Left ventricle myocardium inferior (tissue), 1 donor: ENCODE results near the gene ATP13A2. TPM values are rescaled to one million over a fixed set of nuclear protein-coding genes. Genes with fewer than 3 reads are reported as not detected.
A peak's percentile ranks its signal among the peaks of the same experiment; 100 is the strongest.

Source experiments
- DNase-seq: peaks from one replicate; pipeline ENCODE4 v3.0.0-alpha.2; 2020
- H3K27ac ChIP-seq: fragments of 200-600 bp; replicated peaks from 2 replicates; pipeline ENCODE4 v1.8.0; 2021
- H3K27me3 ChIP-seq: fragments of 200-600 bp; 2 replicates; pipeline ENCODE4 v1.8.0; 2021; ENCODE audit warnings: low read depth
- H3K36me3 ChIP-seq: fragments of 200-600 bp; 2 replicates; pipeline ENCODE4 v1.8.0; 2021
- H3K4me1 ChIP-seq: fragments of 200-600 bp; 2 replicates; pipeline ENCODE4 v1.8.0; 2021
- H3K4me3 ChIP-seq: fragments of 200-600 bp; 2 replicates; pipeline ENCODE4 v1.8.0; 2021; ENCODE audit warnings: mild to moderate bottlenecking, moderate library complexity
- H3K9me3 ChIP-seq: fragments of 200-600 bp; replicated peaks from 2 replicates; pipeline ENCODE4 v1.8.0; 2021
- intact Hi-C: fragments of 100-400 bp; cut with micrococcal nuclease; formaldehyde crosslinking; loops from one replicate; pipeline ENCODE4 v1.11.0; 2022
- total RNA-seq: library from RNA; stranded (reverse); fragmentation: NEBNext Ultra II Directional; extraction: Animal tissue kit (Norgen Biotek cat#: 25700); gene quantifications from one replicate; pipeline ENCODE4 v1.2.1, GENCODE V29; 2021
- TF ChIP-seq, protein P1 (sequence below): fragments of 200-600 bp; IDR thresholded peaks from 2 replicates; pipeline ENCODE4 v1.8.0; 2021; ENCODE audit warnings: antibody characterized with exemption, mild to moderate bottlenecking, borderline replicate concordance
- donor health status: DM: no; HTN: yes; CAD: no; lungs with severe emphysema.

Gene ATP13A2
- total RNA-seq, 1 donor from 2014 or later = 11.2 TPM

DNA sequence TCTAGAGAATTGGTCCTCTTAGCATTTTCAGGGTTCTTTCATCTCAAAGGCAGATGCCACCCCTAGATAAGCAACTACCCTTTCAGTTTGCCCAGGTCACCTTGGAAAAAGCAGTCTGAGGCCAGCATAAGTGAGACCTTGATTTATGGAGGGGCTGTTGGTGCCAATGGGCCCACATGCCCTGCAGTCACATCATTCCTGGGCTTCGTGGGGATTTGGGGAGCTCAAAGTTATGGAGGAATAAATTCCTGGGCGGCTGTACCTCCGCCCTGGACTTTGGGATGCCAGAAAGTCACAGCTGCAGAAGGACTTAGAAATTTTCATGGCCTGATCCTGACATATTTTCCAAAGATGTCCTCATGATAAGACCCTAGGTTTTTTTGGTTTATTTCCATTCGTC lies 44.8 kb upstream of the ATP13A2 start:
- H3K27ac ChIP-seq = no peak overlapping the region
- intact Hi-C loops = loop anchor here (2.0 kb wide), 1 partner anchor 180 kb away; no protein-coding TSS in a partner anchor

GRCh38 chr1:17055801-17056200 lies 44.1 kb upstream of the ATP13A2 start:
- Histone ChIP-seq H3K27me3 (peaks cover 14% of the 10 kb centered on the region), H3K4me3 (no peak overlapping the region), H3K27ac (no peak overlapping the region), H3K36me3 (peaks cover 4% of the 10 kb centered on the region), H3K9me3 (no peaks in the 10 kb centered on the region), H3K4me1 (peaks cover 34% of the 10 kb centered on the region)
- no peak for DNase-seq
- intact Hi-C loops = loop anchor here (2.0 kb wide), 1 partner anchor 181 kb away; no protein-coding TSS in a partner anchor
- TF ChIP-seq, protein P1, sequence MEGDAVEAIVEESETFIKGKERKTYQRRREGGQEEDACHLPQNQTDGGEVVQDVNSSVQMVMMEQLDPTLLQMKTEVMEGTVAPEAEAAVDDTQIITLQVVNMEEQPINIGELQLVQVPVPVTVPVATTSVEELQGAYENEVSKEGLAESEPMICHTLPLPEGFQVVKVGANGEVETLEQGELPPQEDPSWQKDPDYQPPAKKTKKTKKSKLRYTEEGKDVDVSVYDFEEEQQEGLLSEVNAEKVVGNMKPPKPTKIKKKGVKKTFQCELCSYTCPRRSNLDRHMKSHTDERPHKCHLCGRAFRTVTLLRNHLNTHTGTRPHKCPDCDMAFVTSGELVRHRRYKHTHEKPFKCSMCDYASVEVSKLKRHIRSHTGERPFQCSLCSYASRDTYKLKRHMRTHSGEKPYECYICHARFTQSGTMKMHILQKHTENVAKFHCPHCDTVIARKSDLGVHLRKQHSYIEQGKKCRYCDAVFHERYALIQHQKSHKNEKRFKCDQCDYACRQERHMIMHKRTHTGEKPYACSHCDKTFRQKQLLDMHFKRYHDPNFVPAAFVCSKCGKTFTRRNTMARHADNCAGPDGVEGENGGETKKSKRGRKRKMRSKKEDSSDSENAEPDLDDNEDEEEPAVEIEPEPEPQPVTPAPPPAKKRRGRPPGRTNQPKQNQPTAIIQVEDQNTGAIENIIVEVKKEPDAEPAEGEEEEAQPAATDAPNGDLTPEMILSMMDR = no peak

More for the DNA sequence above, 44.8 kb upstream of the ATP13A2 start:
- no peak for DNase-seq
- no peak overlapping the region for H3K4me3 ChIP-seq
- H3K27me3 ChIP-seq = peaks cover 14% of the 10 kb centered on the region
- H3K9me3 ChIP-seq = no peaks in the 10 kb centered on the region
- H3K36me3 ChIP-seq = no peaks in the 10 kb centered on the region
- TF ChIP-seq, protein P1 = no peak
- H3K4me1 ChIP-seq = peaks cover 32% of the 10 kb centered on the region

- peak; percentile 98 for DNase-seq
- peak within 1 kb of the TSS; percentile 93 for H3K27ac ChIP-seq
- TF ChIP-seq, protein P1 = no peak
- peak within 1 kb of the TSS; percentile 85 for H3K4me3 ChIP-seq
- intact Hi-C loops = no loop called here
- peaks cover 43% of the 10 kb centered on the region for H3K4me1 ChIP-seq
- peaks cover 18% of the 10 kb centered on the region for H3K36me3 ChIP-seq
- H3K9me3 ChIP-seq = no peaks in the 10 kb centered on the region
- peaks cover 14% of the 10 kb centered on the region for H3K27me3 ChIP-seq
Measured at GRCh38 chr1:17053685-17054410, 42.1 kb upstream of the ATP13A2 start, which contains the start of gene SDHB. Gene SDHB (minus strand): TSS chr1:17054032. CDS start chr1:17054019, 13 bp downstream.

GRCh38 chr1:17053086-17053684 lies 41.5 kb upstream of the ATP13A2 start:
- Histone ChIP-seq H3K36me3 (peaks cover 18% of the 10 kb centered on the region), H3K9me3 (no peaks in the 10 kb centered on the region), H3K27me3 (peaks cover 8% of the 10 kb centered on the region), H3K27ac (peak overlapping the region; percentile 93), H3K4me1 (peaks cover 50% of the 10 kb centered on the region), H3K4me3 (peak overlapping the region; percentile 85)
- intact Hi-C loops = no loop called here
- DNase-seq = no peak
- TF ChIP-seq, protein P1 = no peak

DNA sequence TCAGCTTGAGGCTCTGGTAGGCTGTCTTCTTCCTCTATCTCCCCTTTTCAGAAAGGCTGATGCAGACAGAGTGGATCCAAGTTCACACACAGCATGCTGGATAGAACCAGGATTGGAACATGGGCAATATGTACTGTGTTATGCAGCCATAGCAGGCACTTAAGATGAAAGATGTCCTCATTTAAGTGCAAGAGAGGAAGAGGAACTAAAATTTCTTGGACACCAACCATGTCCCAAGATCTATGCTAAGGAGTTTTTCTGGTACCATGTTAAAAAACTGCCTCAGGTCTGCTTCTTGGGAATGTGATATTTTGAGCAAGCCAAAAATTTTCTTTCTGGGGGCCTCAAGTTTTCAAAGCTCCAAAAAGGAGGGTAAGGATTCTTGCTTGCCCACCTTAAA lies 40.9 kb upstream of the ATP13A2 start:
- H3K36me3 ChIP-seq = peaks cover 18% of the 10 kb centered on the region
- H3K4me1 ChIP-seq = peaks cover 55% of the 10 kb centered on the region
- TF ChIP-seq, protein P1 = no peak

More for the DNA sequence above, 40.9 kb upstream of the ATP13A2 start:
- intact Hi-C loops = no loop called here
- no peak for DNase-seq
- H3K4me3 ChIP-seq = peak overlapping the region; percentile 85
- peak overlapping the region; percentile 93 for H3K27ac ChIP-seq
- H3K9me3 ChIP-seq = no peaks in the 10 kb centered on the region
- H3K27me3 ChIP-seq = peaks cover 2% of the 10 kb centered on the region
